Measurements from ENCODE around the gene PRTN3. TPM values are rescaled to one million over a fixed set of nuclear protein-coding genes. Genes with fewer than 3 reads are reported as not detected.
"Not testable (repeated sequence)": the region's sequence is repeated elsewhere in the genome, so short reads cannot be mapped to it uniquely, and the experiment has no call there.

The PRTN3 gene
- total RNA-seq, 1 experiment from 2014 or later: not detected

DNA sequence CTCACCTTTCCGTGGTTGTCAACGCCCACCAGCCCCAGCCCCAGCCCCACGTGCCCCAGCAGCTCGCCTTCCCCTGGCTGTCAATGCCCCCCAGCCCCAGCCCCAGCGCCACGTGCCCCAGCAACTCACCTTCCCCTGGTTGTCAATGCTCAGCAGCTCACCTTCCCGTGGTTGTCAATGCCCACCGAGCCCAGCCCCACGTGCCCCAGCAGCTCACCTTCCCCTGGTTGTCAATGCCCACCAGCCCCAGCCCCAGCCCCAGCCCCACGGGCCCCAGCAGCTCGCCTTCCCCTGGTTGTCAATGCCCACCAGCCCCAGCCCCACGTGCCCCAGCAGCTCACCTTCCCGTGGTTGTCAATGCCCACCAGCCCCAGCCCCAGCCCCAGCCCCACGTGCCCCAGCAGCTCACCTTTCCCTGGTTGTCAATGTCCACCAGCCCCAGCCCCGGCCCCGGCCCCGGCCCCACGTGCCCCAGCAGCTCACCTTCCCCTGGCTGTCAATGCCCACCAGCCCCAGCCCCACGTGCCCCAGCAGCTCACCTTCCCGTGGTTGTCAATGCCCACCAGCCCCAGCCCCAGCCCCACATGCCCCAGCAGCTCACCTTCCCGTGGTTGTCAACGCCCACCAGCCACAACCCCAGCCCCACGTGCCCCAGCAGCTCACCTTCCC lies 37.3 kb downstream of the PRTN3 start:
- H3K27me3 ChIP-seq (replicated peaks); H3K27ac ChIP-seq; H3K4me1 ChIP-seq (replicated peaks); DNase-seq (ENCODE audit: low read depth in 1 of 2, low spot score in 2 of 2); H3K9me3 ChIP-seq (replicated peaks); H3K4me3 ChIP-seq: not testable (repeated sequence)
- H3K36me3 ChIP-seq: peaks cover 61% of the 10 kb centered on the region

DNA sequence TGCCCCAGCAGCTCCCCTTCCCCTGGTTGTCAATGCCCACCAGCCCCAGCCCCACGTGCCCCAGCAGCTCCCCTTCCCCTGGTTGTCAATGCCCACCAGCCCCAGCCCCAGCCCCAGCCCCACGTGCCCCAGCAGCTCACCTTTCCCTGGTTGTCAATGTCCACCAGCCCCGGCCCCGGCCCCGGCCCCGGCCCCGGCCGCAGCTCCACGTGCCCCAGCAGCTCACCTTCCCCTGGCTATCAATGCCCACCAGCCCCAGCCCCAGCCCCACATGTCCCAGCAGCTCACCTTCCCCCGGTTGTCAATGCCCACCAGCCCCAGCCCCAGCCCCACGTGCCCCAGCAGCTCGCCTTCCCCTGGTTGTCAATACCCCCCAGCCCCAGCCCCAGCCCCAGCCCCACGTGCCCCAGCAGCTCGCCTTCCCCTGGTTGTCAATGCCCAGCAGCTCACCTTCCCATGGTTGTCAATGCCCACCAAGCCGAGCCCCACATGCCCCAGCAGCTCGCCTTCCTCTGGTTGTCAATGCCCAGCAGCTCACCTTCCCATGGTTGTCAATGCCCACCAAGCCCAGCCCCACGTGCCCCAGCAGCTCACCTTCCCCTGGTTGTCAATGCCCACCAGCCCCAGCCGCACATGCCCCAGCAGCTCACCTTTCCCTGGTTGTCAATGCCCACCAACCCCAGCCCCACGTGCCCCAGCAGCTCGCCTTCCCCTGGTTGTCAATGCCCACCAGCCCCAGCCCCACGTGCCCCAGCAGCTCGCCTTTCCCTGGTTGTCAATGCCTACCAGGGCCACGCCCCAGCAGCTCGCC lies 38.2 kb downstream of the PRTN3 start:
- not testable (repeated sequence) for DNase-seq (ENCODE audit: low read depth in 1 of 2, low spot score in 2 of 2); H3K4me3 ChIP-seq; H3K27me3 ChIP-seq (replicated peaks); H3K4me1 ChIP-seq (replicated peaks); H3K9me3 ChIP-seq (replicated peaks); H3K27ac ChIP-seq
- H3K36me3 ChIP-seq: peaks cover 63% of the 10 kb centered on the region

DNA sequence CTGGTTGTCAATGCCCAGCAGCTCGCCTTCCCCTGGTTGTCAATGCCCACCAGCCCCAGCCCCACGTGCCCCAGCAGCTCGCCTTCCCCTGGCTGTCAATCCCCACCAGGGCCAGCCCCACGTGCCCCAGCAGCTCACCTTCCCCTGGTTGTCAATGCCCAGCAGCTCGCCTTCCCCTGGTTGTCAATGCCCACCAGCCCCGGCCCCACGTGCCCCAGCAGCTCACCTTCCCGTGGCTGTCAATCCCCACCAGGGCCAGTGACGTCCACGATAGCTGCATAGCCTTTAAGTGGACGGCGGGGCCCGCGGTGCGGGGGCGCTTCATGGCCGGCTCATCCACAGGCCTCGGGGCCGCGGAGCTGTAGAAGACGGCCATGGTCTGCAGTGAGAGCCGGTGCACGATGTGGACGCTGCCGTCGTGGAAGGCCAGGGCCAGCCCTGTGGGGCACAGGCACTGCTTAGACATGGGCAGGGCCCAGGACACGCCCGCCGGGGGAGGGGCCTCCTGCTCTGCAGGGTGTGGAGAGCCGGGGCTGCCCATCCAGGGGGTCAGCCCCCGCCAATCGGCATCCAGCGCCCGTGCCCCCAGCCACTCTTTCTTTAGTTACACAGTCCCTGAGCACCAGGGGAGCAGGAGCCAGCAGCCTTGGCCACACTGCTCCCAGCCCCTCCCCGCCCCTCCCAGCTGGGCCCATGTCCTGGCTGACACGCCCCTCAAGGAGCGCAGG lies 39.1 kb downstream of the PRTN3 start:
- H3K36me3 ChIP-seq: peaks cover 62% of the 10 kb centered on the region
- no peaks in the 10 kb centered on the region for H3K4me1 ChIP-seq (replicated peaks)
- H3K4me3 ChIP-seq: no peak overlapping the region
- H3K9me3 ChIP-seq (replicated peaks): no peaks in the 10 kb centered on the region
- no peak for DNase-seq (ENCODE audit: low read depth in 1 of 2, low spot score in 2 of 2)
- no peak overlapping the region for H3K27ac ChIP-seq
- H3K27me3 ChIP-seq (replicated peaks): no peaks in the 10 kb centered on the region

DNA sequence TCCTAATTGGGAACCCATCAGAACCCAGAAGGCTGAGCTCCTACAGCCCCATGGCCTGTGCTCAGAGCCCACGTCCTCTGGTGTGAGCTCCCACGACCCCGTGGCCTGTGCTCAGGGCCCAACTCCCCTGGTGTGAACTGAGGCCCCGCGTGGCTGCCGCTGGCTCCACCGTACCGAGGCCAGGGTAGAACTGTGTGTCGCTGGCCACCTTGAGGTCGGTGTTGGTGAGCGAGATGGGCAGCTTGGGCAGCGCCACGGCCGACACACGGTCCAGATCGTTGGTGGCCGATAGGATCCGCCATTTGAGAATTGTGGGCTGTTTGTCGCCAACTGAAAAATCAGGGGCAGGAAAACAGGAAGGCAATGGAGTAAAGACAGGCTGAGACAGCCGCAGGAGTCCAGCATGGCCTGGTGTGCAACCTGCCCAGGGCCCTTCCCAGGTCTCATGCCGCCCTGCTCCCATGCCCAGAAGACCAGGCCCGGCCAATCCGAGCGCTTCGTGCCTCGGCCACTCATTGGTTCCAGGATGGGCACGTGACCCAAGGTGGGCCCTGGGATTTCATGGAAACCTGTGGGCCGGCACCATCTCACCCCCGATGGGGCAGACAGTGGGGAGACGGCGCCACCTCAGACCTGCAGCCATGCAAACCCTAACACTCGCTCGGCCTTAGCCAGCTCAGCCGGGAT lies 40.7 kb downstream of the PRTN3 start:
- DNase-seq (ENCODE audit: low read depth in 1 of 2, low spot score in 2 of 2): no peak
- Histone ChIP-seq H3K36me3 (peaks cover 63% of the 10 kb centered on the region), H3K27me3 (replicated peaks) (no peaks in the 10 kb centered on the region), H3K4me1 (replicated peaks) (no peaks in the 10 kb centered on the region), H3K4me3 (no peak overlapping the region), H3K27ac (no peak overlapping the region), H3K9me3 (replicated peaks) (no peaks in the 10 kb centered on the region)

DNA sequence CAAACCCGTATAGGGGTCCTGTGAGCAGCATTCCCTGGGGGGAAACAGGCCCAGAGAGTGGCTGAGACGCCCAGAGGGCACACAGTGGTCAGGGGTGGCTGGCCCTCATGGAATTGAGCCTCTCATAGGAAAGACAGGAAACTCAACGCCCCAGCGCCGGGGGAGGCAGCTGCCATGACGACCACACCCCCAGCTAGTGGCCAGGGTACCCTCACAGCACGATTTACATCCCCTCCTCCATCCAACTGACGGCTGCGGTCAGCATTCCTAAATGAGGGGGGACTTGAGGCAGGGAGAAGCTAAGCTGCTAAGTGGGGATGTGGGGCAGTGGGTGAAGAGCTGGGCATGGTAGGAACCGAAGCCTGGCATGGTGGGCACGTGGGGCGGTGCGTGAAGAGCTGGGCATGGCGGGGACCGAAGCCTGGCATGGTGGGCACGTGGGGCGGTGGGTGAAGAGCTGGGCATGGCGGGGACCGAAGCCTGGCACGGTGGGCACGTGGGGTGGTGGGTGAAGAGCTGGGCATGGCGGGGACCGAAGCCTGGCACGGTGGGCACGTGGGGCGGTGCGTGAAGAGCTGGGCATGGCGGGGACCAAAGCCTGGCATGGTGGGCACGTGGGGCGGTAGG lies 42.2 kb downstream of the PRTN3 start:
- H3K36me3 ChIP-seq: peaks cover 67% of the 10 kb centered on the region
- no peak overlapping the region for H3K27ac ChIP-seq
- H3K4me1 ChIP-seq (replicated peaks): no peaks in the 10 kb centered on the region
- no peaks in the 10 kb centered on the region for H3K27me3 ChIP-seq (replicated peaks)
- H3K4me3 ChIP-seq: no peak overlapping the region
- no peaks in the 10 kb centered on the region for H3K9me3 ChIP-seq (replicated peaks)
- DNase-seq (ENCODE audit: low read depth in 1 of 2, low spot score in 2 of 2): no peak

DNA sequence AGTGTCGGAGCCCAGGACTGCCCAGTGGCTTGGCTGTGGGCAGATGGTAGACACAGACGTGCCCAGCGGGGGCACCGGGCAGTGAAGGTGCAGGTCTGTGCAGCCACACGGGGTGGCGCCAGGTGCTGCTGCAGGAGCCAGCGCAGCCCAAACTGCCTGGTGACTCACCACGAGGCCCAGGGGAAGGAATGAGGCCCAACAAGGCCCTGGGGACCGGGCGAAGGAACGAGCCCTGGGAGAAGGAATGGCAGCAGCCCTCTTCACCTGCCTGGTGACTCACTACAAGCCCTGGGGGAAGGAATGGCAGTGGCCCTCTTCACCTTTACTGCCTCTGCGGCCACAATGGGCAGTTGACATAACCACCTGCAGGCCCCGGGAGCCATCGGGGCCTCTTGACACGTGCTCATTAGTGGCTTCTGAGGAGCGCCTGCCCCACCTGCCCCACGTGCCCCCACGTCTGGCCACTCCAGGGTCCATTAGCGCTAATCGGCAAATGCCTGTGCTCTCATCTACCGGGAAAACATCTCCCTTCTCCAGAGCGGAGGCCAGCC lies 42.9 kb downstream of the PRTN3 start:
- Histone ChIP-seq H3K27me3 (replicated peaks) (no peaks in the 10 kb centered on the region), H3K27ac (no peak overlapping the region), H3K4me1 (replicated peaks) (no peaks in the 10 kb centered on the region), H3K9me3 (replicated peaks) (no peaks in the 10 kb centered on the region), H3K4me3 (no peak overlapping the region), H3K36me3 (peaks cover 70% of the 10 kb centered on the region)
- no peak for DNase-seq (ENCODE audit: low read depth in 1 of 2, low spot score in 2 of 2)

DNA sequence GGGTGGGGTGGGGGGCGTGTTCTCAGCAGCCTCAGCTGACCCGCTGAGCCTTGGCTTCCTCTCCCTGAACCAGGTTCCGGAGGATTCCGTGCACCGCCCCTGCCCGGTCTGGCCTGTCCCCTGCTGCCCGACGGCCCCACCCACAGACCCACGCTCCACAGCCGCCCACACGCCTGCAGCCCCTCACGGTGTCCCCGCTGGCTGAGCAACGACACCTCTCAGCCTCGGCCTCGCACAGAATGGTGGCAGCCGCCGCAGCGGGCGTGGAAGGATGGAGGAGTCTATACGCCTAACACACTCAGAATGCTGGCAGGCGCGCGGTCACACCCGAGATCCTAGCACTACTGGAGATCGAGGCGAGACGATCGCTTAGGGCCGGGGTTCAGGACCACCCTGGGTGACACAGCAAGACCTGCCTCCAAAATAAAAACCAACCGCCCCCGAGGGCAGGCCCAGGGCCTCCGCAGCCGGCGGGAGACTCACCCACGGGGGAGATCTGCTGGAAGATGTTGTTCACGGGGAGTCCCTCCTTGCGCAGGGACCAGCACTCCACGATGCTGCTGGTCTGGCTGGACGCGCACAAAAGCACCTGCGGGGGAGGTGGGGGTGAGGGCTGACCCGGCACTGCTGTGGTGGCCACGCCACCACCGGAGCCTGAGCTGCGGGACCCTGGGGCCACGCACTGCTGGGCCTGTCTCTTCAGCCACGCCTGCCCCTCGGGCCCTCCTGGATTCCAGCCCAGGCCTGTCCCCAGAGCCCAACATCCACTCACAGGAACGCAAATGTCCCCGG lies 43.8 kb downstream of the PRTN3 start:
- no peak overlapping the region for H3K4me3 ChIP-seq
- H3K36me3 ChIP-seq: peaks cover 77% of the 10 kb centered on the region
- no peaks in the 10 kb centered on the region for H3K27me3 ChIP-seq (replicated peaks)
- no peaks in the 10 kb centered on the region for H3K4me1 ChIP-seq (replicated peaks)
- no peak for DNase-seq (ENCODE audit: low read depth in 1 of 2, low spot score in 2 of 2)
- H3K27ac ChIP-seq: no peak overlapping the region
- H3K9me3 ChIP-seq (replicated peaks): no peaks in the 10 kb centered on the region

DNA sequence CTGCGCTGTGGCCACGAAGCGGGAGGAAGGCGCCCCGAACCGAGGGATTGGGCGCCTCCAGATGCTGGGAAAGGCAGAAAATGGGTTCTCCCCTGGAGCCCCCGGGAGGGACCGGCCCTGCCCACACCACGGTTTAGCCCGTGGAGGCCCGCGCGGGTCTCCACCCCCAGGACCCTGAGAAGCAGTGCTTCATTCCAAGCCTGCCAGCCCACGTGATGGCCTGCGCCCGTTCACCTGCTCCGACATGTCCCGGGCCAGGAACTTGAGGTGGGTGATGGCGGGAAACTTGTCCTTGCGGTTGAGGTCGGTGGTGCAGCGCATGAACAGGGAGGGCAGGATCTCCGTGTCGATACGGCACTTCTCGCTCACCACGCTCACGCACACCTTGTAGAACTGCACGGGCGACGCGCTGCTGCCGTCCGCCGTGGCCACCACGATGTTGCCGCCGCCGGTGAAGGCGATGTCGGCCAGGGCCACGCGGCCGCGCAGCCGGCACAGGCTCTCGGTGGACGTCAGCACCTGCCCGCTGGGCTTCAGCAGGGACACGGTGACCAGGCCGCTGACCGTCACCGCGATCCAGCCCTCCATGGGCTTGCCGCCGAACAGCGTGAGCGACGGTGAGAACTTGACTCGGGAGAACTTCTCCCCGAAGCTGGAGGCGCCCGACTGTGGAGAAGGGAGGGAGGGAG lies 44.9 kb downstream of the PRTN3 start:
- Histone ChIP-seq H3K27me3 (replicated peaks) (no peaks in the 10 kb centered on the region), H3K4me1 (replicated peaks) (no peaks in the 10 kb centered on the region), H3K4me3 (no peak overlapping the region), H3K27ac (no peak overlapping the region), H3K9me3 (replicated peaks) (no peaks in the 10 kb centered on the region), H3K36me3 (peaks cover 80% of the 10 kb centered on the region)
- DNase-seq (ENCODE audit: low read depth in 1 of 2, low spot score in 2 of 2): no peak

DNA sequence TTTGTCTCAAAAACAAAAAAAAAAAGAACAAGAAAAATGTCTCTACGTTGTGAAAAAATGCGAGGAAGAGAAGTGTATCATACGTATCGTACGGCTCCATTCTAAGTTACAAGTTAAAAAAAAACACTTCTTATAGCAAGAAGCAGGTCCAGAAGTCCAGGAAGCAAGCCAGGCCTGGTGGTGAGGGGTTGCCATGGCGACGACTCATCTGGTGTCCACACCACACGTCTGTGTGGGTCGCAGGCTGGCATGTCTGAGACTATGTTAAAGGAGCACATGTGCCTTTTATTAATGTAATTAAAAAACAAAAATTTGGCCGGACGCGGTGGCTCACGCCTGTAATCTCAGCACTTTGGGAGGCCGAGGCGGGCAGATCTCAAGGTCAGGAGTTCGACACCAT lies 46.3 kb downstream of the PRTN3 start:
- H3K4me3 ChIP-seq: no peak overlapping the region
- no peaks in the 10 kb centered on the region for H3K4me1 ChIP-seq (replicated peaks)
- no peaks in the 10 kb centered on the region for H3K9me3 ChIP-seq (replicated peaks)
- H3K27ac ChIP-seq: no peak overlapping the region
- no peaks in the 10 kb centered on the region for H3K27me3 ChIP-seq (replicated peaks)
- DNase-seq (ENCODE audit: low read depth in 1 of 2, low spot score in 2 of 2): no peak
- H3K36me3 ChIP-seq: peaks cover 74% of the 10 kb centered on the region

DNA sequence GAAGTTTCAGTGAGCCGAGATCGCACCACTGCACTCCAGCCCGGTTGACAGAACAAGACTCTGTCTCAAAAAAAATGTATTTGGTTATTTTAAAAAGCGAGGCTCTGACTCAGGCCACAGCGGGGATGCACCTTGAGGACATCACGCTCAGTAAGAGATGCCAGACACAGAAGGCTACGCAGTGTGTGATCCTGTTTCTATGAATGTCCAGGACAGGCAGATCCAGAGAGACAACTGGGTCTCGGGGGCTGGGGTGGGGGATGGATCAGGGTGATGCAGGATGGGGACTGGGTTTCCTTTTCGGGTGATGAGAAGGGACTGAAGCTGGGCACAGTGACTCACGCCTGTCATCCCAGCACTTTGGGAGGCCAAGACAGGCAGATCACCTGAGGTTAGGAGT lies 46.8 kb downstream of the PRTN3 start:
- Histone ChIP-seq H3K4me3 (no peak overlapping the region), H3K4me1 (replicated peaks) (no peaks in the 10 kb centered on the region), H3K9me3 (replicated peaks) (no peaks in the 10 kb centered on the region), H3K27ac (no peak overlapping the region), H3K27me3 (replicated peaks) (no peaks in the 10 kb centered on the region), H3K36me3 (peaks cover 68% of the 10 kb centered on the region)
- no peak for DNase-seq (ENCODE audit: low read depth in 1 of 2, low spot score in 2 of 2)

DNA sequence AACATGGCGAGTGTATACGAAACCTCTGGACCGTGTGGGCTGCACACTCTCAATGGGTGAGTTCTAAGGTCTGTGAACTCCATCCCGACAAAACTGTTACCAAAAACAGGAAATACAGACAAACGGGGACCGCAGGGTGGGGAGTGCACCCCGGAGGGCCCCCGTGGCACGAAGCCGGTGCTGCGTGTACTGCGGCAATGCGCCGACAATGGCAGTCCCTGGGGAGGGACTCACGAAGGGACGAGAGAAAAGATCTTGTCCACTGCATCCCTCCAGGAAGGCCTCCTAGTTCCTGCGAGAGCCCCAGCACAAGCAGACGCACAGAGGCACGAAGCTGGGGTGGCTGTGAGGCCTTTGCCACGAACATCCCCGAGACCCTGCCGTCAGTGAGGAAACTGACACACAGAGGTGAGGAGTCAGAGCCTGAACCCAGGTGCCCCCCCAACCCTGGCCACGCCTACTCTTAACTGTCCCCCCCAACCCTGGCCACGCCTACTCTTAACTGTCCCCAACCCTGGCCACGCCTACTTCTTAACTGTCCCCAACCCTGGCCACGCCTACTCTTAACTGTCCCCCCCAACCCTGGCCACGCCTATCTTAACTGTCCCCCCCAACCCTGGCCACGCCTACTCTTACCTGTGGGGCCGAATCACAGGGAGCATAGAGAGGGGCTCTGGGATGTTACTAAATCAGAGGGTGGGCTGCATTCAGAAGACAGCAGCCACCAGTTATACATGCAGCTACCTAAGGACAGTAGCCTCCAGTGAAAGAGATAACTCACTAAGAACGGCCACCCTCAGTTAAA lies 48.0 kb downstream of the PRTN3 start:
- no peak overlapping the region for H3K27ac ChIP-seq
- no peaks in the 10 kb centered on the region for H3K4me1 ChIP-seq (replicated peaks)
- no peaks in the 10 kb centered on the region for H3K9me3 ChIP-seq (replicated peaks)
- no peak for DNase-seq (ENCODE audit: low read depth in 1 of 2, low spot score in 2 of 2)
- no peaks in the 10 kb centered on the region for H3K27me3 ChIP-seq (replicated peaks)
- no peak overlapping the region for H3K4me3 ChIP-seq
- peaks cover 62% of the 10 kb centered on the region for H3K36me3 ChIP-seq

Data from SJSA1 (cell line).